HG03196 (cell line): ENCODE results near the gene USP53.
"Not testable (repeated sequence)": the region's sequence is repeated elsewhere in the genome, so short reads cannot be mapped to it uniquely, and the experiment has no call there.

Source experiments
- ATAC-seq: cut with Tn5 transposase; IDR thresholded peaks from one replicate; pipeline ENCODE4 v1.9.1; 2021; ENCODE audit not compliant: unreplicated experiment

Gene USP53

GRCh38 chr4:119266153-119266552, 53.6 kb downstream of the USP53 start:
- ATAC-seq, result no peak

GRCh38 chr4:119268466-119268865, 56.0 kb downstream of the USP53 start:
- ATAC-seq, result no peak

GRCh38 chr4:119271361-119272085, 59.0 kb downstream of the USP53 start:
- ATAC-seq, result no peak

- not testable (repeated sequence) for ATAC-seq
Observed at GRCh38 chr4:119279541-119279940, 67.0 kb downstream of the USP53 start.

- not testable (repeated sequence) for ATAC-seq
Observed at GRCh38 chr4:119279945-119280344, 67.4 kb downstream of the USP53 start.

GRCh38 chr4:119281393-119281792, 68.9 kb downstream of the USP53 start:
- ATAC-seq, result no peak

- ATAC-seq, result no peak
Observed at GRCh38 chr4:119284876-119285780, 72.6 kb downstream of the USP53 start.

- no peak for ATAC-seq
Observed at GRCh38 chr4:119286377-119287002, 74.0 kb downstream of the USP53 start.

GRCh38 chr4:119289313-119289712, 76.8 kb downstream of the USP53 start:
- ATAC-seq, result no peak

GRCh38 chr4:119290598-119290997, 78.1 kb downstream of the USP53 start:
- ATAC-seq, result no peak

GRCh38 chr4:119296356-119296755, 83.8 kb downstream of the USP53 start:
- ATAC-seq, result no peak

GRCh38 chr4:119297795-119298194, 85.3 kb downstream of the USP53 start:
- ATAC-seq, result no peak

- ATAC-seq, result no peak
Observed at GRCh38 chr4:119299260-119299671, 86.8 kb downstream of the USP53 start.

- ATAC-seq, result peak; percentile 52
Observed at GRCh38 chr4:119299741-119300100, 87.2 kb downstream of the USP53 start.

- ATAC-seq, result peak; percentile 98
Observed at GRCh38 chr4:119300101-119300978, 87.8 kb downstream of the USP53 start.

- ATAC-seq, result no peak
Observed at GRCh38 chr4:119302073-119302832, 89.7 kb downstream of the USP53 start.

GRCh38 chr4:119303587-119304305, 91.2 kb downstream of the USP53 start:
- ATAC-seq, result no peak

GRCh38 chr4:119304431-119304830, 91.9 kb downstream of the USP53 start:
- no peak for ATAC-seq

- ATAC-seq, result no peak
Observed at GRCh38 chr4:119307606-119308005, 95.1 kb downstream of the USP53 start.
